CD4-positive, alpha-beta T cell treated with Interleukin-15 for 1 hour (primary cell): Measurements from ENCODE around the gene STK38L.

Source experiments
- DNase-seq: peaks from one replicate; pipeline ENCODE4 v3.0.0-alpha.2; 2020

STK38L gene

GRCh38 chr12:27280412-27280811, 36.3 kb downstream of the STK38L start:
- DNase-seq: no peak

DNA sequence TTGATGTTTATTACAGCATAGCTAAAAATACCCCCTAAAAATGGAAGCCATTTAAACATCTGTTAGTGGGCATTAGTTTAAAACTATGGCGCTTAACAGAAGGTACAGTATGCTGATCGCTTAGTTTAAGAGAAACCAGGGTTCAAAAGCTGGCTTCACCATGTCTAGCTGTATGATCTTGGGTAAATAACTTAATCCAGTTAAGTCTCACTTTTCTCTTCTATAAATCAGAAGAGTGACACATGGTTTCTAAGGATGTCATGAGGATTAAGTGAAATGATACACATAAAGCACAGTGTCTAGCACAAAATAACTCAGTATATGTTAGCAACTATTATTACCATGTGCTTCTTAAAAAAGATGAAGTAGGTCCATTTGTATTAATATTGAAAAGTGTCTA, 38.7 kb downstream of the STK38L start:
- DNase-seq: no peak

- DNase-seq: no peak
These were observed 39.9 kb downstream of the STK38L start for GRCh38 chr12:27284021-27284420.

GRCh38 chr12:27284751-27285150, 40.7 kb downstream of the STK38L start:
- DNase-seq: no peak

- DNase-seq: no peak
These were observed 41.3 kb downstream of the STK38L start for GRCh38 chr12:27285403-27285802.

DNA sequence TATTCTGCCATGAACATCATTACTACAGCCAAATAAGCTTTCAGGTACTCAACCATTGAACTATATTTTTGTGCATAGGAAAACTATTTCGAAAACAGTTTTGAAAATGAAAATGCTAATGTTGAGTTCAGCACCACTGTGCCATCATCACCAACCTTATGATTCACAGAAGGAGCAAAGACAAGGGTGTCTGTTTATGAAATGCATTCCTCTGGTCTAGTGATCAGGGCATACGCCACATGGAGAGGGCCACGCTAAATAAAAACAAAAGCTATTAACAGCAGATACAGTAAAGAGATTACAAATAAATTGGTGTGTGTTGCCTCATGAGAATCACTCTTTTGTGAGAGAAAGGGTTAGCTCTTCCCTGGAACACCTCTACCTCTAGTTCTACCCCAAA, 45.3 kb downstream of the STK38L start:
- no peak for DNase-seq

DNA sequence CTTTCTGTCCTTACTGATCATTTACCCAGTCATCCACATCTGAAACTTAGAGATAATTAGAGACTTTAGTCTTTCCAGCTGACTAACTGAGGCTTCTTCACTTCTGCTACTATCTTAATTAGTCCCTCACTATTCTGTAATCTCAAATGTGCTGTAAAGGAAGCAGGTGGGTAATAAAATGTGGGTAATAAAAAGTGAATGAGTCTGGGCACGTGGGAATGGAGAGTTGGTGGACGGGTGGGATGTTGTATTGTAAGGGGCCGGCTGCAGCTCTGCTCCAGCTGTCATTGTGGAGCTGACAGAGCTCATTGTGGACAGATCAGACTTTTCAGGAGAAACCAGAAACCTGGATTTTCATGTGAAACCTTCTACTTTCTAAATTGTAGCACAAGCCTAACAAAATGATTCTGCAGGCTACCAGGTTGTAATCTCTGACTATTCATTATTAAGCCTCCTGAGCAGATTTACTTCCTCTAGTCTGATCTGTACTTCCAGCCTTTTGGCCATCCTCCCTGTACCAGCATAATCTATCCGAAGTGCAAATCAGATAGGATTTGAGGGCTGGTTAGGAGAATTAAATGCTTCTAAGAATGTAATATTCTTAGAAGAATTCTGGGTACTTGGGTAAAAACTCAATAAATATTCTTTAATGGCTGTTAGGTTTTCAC, 46.5 kb downstream of the STK38L start:
- DNase-seq: no peak

DNA sequence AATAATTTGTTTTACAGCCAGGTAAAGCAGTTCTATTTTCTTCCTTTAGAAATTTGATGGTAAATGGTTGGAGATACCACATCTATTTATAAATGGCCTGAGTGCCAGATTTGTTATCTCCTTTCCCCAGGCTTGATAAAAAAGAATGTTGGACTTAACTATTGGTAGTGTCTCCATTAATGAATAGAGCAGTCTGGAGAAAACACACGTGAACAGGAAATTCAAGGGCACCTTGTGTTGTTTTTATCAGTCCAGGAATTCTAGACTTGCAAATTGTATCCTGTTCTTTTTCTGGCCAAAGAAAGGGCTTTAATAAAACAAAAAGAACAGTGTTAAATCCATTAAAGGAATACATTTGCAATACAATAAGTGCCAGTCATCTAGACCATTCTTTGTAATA, 47.8 kb downstream of the STK38L start:
- no peak for DNase-seq

DNA sequence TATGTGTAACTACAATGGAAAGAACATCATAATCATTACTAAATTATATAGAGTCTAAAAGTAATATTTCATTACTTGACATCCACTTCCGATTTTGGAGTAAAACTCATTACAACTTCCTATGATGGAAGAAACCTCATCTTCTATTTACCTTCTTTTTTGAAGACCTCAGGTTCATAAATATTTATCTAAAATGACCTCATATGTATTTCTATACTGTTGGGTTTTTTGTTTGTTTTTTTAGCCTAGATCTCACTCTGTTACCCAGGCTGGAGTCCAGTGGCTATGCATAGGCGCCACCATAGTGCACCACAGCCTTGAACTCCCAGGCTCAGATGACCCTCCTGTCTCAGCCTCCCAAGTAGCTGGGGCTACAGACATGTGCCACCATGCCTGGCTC, 48.6 kb downstream of the STK38L start:
- DNase-seq: no peak

DNA sequence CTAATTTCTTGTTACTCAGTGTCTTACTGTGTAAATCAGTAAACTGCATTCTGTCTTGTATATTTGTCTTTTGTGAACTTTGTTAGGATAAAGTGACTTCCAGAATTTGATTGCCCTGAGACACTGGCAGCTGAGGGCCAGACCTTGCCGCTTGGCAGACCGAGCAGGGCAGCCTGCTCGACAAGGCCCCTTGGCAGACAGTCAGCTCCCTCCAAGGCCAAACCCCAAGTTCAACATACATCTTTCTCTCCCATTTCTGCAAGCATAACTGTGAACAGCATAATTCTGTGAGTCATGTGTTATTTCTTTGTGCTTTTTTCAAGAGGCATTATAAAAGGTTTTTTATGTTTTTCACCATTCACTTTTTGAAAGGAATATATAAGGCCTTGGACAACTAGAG, 49.4 kb downstream of the STK38L start:
- no peak for DNase-seq

- no peak for DNase-seq
These were observed 52.6 kb downstream of the STK38L start for GRCh38 chr12:27296674-27297073.

DNA sequence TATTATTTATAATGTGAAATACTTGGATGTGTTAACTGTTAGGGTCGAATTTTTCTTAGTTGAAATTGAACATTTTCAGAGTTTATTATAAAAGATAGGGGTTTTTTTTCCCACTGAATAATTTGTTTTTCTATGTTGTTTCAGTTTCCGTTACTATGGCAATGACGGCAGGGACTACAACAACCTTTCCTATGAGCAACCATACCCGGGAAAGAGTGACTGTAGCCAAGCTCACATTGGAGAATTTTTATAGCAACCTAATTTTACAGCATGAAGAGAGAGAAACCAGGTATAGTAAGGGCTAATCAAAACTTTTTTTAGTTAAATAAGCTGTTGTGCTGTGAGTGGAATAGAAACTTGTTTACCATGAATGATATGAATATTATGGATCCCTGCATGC, 53.5 kb downstream of the STK38L start:
- no peak for DNase-seq

DNA sequence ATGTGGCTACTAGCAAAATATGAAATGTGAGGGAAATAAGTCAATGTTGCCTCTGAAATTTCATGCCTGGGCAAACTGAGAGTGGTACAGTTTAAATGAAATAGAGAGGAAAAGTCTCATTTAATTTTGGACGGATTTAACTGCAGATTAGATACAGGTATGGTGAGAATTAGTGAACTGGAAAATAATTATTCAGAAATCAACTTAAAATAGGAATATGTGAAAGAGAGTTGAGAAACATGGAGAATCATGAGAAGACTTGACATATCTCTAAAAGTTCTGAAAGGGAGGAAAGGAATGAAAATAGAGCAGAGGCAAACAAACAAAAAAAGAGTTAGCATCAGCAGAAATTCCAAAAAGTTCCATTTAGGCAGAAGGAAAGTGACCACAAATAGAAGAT, 55.0 kb downstream of the STK38L start:
- DNase-seq: no peak

- no peak for DNase-seq
These were observed 56.1 kb downstream of the STK38L start for GRCh38 chr12:27300226-27300625.

DNA sequence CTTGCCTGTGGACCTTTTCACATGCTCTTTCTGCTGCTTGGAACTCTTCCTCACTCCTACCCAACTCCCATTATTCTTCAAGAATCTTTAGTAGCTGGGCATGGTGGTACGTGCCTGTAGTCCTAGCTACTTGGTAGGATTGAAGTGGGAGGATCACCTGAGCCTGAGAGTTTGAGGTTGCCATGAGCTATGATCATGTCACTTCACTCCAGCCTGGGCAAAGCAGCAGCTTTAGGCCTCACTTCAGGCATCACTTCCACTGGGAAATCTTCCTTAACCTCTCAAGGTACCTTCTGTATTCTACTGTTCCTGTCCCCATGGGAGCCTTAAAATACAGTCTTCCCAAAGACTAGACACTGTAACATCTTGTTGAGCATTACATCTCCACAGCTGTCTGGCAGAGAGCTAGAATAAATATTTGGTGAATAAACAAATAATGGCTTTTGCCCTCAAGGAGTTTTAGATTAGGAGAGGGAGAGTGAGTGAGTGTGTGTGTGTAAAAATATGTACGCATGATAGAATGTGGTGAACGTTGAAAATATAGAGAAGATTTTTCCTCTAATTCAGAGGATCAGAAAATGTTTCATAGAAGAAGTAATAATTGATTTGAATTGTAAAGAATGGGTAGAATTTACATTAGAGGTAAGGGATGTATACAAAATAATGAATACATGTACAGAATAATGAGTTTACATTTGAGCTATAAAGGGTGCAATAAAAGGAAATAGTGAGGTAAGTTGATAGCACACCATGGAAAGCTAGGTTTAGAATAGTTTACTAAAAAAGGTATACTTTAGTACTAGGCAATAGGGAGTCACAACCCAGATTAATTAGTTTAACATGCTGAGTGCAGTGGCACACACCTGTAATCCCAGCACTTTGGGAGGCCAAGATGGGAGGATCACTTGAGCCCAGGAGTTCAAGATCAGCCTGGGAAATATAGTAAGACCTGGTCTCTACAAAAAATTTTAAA, 59.3 kb downstream of the STK38L start:
- no peak for DNase-seq

DNA sequence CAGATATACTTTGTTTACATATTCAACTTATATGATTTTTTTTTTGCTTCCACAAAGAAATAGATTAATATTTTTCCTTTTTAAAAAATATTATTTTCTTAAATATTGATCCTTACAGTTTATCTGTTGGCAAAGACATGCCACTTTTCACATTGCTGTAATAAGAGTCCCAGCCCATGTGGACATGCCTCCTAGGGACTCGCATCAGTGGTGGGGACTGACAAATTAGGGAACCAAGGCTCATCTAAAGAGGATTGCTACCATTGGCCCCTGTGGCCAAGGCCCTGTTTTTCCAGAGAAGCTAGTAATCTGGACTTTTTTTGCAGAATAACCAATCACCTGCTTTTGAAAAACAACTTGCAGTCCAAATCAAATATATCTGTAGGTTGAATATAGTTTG, 60.8 kb downstream of the STK38L start:
- DNase-seq: no peak

DNA sequence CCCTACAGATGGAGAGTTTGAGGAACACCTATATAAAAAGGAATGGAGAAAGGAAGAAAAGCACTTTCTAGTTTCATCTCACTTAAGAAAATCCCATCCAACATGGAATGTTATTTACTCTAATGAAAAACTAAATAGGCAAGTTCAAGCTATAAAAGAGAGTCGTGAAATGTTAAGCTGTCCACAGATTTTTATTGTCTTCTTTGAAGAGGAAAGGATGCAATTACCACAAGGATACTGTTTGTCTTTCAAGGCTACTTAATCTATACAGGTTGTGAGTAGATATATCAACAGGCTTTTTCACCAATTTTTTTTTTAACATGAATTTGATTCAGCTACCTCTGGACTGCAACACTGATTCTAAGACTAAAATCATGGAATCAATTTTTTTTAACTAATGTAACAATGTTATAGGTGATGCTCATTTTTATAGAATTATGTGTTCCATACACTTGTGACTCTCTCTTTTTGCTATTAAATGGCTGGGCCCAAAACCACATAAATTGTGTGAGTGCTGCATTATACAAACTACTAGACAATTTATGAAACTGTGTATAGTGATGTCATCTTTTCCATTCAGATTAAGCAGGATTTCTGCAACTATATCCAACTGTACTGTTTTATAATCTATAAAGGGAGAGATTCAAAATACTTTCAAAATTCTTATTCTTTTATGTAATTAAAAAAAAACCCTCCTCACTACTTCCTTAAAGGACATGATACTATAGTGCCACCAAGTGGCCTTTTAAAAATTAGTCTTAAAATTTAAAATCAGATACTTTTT, 61.8 kb downstream of the STK38L start:
- DNase-seq: no peak

DNA sequence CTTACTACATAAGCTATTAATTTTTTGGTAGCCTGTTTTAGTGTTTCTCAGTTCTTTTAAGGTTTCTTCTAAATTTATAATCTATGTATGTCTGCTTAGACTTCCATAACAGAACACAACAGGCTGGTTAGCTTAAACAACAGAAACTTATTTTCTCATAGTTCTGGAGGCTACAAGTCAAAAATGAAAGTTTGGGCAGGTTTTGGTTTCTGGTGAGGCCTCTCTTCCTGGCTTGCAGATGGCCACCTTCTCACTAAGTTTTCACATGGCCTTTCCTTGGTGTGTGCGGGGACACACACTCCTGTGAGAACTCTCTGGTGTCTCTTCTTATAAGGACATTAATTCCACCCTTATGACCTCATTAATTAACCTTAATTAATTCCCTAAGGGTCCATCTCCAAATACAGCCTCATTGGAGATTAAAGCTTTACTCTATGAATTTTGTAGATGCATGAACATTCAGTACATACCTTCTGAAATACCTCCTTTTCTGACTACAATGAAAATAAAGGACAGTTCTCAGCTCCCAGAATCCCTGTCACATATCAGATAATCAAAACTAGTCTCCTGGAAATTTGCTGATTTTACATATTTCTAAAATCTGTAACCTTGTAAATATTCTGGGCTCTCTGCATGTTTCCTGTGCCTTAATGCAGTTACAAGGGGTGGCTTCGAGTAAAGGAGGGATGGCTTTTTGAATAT, 65.4 kb downstream of the STK38L start:
- no peak for DNase-seq

GRCh38 chr12:27309995-27310315, 65.9 kb downstream of the STK38L start:
- DNase-seq: no peak

DNA sequence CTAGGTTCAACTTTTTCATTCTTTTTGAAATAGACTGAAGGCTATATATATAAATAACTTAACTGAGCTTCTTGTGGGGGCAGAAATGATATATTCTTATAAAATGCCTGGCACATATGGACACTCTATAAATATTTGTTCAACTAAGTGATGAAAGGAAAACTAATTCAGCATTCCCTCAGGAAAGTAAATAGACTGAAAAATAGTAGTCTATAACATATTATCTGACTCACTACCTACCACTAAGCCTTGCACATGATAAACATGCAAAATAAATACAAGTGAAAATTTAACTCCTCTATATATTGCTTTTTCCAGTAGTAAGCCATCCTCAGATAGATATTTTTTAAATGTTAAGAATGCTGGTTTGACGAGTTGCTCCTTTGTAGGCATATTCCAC, 72.9 kb downstream of the STK38L start:
- DNase-seq: no peak

- no peak for DNase-seq
These were observed 75.3 kb downstream of the STK38L start for GRCh38 chr12:27319409-27319808.

DNA sequence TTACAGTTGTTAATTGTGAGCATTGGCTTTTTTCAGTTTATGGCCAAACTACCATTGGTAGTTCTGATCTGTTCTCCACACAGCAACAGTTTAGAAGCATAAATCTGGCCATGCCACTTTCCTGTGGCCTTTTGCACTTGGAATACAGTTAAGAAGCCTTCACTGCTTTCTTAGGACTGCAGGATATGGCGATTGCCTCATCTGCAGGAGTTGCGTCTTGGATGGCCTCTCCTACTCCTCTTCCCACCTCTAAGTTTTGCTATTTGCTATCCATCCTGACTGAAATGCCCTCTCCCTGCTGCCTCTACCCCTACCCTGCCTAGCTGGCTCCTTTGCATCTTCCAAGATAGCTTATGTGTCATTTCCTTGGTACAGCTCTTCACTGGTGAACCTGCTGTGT, 75.8 kb downstream of the STK38L start:
- DNase-seq: no peak

DNA sequence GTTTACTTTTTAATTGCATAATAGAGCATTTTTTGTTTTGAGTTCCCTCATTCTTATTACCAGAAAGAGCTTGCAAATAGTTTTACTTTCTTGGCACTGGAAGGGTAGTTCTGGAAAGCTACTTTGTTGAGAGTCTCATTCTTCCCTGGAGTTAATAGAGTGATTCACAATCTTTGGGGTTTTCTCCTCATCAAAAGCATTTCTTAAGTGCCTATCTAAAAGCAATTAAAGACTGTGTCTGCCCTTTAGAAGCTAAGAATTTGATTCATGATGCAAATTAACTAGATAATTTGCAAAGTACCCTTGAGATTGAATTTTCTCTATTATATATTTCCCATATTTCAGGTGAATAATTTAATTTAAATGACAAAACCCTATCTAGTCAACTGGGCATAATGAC, 80.4 kb downstream of the STK38L start:
- DNase-seq: no peak
